GM19372 (cell line): ENCODE results near the gene ENG.
A peak's percentile ranks its signal among the peaks of the same experiment; 100 is the strongest.

Experiments
- ATAC-seq: cut with Tn5 transposase; IDR thresholded peaks from one replicate; pipeline ENCODE4 v1.9.1; 2021; ENCODE audit warnings: mild to moderate bottlenecking, low read depth, moderate library complexity; ENCODE audit not compliant: unreplicated experiment

ENG gene

DNA sequence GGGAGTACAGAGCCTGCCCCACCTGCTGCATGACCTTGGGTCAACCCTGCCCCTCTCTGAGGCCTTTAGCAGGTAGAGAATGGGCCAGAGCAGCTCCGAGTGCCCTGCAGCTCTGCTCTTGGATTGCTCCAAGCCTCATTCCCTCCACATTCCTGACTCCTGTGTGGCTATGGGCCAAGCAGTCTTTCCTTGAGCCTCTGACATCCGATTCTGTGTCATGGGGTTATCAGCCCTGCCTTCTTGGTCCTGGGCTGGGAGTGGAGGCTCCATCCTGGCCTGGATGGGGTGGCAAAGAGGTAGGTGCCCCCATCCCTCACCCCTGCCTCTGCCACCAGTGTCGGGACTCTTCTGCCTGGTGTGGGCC is 38.1 kb downstream of the ENG start:
- no peak for ATAC-seq

DNA sequence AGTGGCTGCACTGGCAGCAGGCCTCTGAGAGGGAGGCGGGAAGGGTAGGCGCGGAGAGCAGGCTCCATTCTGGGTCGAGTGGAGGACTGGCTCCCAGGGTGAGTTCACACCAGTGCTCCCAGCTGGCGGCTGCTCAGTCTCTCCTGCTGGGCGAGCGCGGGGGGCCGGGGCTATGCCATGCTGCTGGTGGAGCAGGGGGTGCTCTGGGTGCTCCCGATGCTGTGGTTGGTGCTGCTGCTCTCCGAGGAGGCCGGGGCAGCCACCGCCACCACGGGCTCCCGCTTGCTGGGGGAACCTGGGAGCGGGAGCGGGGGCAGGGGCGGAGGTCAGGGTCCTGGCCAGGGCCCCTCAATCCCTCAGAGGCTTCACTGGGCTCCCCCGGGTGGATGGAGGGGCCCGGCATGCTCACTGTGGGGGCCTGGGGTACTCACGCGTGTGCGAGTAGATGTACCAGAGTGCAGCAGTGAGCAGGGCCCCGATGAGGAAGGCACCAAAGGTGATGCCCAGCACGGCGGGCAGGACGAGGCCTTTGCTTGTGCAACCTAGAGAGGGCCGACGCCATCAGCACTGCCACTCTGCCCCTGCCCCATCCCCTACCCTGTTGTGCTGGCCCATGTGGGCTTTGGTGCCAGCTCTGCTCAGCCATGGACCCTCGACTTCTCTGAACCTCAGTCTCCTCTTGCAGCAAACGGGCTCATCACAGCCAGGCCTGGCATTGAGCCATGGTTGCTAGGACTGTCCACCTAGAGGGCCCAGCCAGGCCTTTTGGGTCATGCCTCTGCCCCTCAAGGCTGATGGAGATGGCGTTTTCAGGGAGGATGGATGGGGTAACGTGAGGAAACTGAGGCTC is 38.7 kb downstream of the ENG start:
- no peak for ATAC-seq

DNA sequence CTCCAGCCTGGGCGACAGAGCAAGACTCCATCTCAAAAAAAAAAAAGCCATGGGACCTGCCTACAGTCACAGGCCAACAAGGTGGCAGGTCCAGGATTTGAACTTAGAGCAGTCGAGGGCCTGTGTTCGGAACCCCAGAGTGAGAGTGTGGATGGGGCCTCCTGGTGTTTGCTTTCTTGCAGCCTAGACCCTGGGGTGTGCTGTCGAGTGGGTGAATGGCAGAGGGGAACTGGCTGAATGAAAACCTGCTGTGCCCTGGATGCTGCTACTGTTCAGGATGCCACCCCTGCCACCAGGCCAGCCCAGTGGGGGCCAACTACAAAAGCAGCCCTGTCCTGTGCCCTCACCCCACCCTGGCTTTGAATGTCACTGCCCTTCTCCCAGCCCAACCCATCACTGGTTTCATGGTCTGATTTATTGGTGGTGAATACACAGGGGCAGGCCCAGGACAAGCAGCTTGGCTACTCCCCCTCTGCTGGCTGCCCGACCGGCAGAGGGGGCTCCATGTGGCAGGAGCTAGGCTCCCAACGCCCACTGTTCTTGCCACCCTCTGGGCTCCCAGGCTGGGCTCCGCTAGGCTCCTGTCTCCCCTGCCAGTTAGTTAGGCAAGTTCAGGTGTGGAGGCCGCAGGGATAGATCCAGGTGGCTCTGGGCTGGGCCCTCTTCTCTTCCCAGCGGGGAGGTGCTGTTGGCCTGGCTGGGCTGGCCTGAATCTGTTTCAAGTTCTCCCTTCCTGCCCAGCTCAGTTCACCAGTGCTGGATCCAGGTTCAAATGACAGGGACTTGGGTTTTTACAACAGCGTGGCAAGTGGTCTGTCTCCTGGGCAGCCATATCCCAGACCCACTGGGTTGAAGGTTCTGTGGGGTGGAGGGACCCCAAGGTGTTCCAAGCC is 39.6 kb downstream of the ENG start:
- ATAC-seq = no peak

DNA sequence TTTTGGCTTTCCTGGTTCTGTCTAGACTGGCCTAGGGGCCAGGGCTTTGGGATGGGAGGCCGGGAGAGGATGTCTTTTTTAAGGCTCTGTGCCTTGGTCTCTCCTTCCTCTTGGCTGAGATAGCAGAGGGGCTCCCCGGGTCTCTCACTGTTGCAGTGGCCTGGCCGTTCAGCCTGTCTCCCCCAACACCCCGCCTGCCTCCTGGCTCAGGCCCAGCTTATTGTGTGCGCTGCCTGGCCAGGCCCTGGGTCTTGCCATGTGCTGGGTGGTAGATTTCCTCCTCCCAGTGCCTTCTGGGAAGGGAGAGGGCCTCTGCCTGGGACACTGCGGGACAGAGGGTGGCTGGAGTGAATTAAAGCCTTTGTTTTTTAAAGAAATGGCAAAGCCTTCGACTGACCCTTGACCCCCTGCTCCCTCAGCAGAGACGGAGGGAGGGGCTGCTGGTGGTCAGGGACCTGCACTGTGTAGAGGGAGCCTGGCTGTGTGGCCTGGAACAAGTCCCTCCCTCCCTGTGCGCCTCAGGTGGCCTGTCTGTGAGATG is 40.7 kb downstream of the ENG start:
- ATAC-seq = no peak

DNA sequence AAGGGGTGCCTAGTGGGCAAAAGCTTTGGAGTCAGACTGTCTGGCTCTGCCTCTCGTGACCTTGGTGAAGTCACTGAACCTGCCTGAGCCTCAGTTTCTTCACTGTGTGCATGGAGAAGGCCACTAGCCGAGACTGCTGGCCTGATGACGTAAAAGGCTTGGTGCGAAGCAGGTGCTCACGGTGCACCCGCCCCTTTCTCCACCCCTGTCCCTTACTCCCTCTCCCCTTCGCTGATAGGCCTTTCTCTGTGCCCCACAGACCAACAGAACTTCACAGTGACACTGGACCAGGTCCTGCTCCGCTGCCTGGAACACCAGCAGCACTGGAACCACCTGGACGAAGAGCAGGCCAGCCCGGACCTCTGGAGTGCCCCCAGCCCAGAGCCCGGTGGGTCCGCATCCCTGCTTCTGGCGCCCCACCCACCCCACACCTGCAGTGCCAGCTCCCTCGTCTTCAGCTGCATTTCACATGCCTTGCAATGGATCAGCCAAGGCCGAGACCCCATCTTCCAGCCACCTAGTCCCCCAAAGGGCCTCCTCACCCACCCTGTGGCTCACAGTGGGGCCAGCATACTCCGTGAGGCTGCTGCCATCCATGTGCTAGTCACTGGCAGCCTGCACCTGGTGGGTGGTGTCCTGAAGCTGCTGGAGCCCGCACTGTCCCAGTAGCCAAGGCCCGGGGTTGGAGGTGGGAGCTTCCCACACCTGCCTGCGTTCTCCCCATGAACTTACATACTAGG is 41.4 kb downstream of the ENG start:
- no peak for ATAC-seq

DNA sequence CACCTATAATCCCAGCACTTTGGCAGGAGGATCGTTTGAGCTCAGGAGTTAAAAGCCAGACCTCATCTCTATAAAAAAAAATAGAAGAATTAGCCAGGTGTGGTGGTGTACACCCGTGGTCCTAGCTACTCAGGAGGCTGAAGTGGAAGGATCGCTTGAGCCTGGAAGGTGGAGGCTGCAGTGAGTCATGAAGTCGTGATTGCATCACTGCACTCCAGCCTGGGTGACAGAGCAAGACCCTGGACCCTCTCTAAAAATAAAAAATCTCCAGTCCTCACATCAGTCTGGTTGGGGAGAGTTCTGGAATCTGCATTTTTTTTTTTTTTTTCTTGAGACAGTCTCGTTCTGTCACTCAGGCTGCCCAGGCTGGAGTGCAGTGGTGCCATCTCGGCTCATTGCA is 42.4 kb downstream of the ENG start:
- ATAC-seq = no peak

DNA sequence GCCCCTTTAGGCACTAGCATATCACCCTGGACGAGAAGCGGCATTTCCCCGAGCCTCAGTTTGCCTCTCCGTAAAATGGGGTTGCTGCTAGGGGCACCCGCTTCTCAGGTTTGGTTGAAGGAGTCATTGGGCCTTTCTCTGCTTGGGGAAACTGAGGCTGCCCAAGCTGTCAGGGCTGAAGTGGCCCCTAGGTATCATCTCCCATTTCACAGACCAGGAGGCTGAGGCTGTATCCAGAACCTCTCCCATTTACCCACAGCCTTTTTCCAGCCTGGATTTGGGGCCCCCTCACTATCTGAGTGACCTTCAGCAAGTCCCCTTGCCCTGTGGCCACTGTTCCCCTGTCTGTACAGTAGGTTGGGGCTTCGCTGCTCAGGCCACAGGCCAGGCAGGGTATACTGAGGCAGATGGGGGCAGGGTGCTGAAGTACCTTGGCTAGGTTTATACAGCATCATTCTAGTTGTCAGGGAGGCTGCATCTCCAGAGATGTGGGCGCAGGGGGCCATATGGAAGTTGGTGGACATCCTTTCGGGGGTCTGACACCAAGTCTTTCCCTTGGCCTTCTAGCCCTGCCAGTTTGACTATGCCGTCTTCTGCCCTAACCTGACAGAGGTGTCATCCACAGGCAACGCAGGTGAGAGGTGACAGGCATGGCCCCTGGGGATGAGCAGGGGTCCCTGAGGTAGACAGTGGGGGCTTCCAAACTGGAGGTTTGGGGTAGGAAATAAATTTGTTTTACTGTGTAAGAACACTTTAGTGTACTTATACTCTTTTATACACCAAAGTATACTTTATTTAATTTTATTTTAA is 43.9 kb downstream of the ENG start:
- no peak for ATAC-seq

DNA sequence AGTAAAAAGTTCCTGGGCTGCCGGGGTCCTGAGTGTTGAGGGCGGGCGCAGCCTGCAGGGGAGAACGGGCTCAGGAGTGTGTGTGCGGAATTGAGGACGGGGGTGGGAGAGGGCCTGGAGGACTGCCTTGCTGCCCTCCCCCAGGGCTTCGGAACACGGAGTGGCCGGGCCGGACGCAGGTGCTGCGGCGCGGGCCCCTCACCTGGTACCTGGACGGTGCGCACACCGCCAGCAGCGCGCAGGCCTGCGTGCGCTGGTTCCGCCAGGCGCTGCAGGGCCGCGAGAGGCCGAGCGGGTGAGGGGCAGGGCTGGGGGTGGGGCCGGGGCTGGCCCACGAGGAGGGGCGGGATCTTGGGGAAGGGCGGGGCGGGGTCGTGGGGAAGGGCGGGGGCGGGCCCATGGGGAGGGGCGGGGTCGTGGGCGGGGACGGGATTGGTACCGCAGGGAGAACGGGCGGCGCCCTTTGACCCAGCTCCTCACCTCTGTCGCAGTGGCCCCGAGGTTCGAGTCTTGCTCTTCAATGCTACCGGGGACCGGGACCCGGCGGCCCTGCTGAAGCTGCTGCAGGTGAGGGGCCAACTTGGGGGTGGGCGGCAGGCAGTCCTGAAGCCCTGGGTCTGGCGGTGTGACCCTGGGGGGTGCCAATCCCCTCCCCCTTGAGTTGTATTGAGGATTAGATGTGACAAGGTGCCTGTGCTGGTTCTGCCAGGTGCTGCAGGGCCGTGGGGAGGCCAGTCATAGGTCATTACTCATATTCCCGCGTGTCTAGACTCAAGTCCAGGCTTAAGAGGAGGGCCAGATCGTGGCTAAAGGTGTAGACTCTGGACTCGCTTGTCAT is 44.7 kb downstream of the ENG start:
- ATAC-seq = no peak

DNA sequence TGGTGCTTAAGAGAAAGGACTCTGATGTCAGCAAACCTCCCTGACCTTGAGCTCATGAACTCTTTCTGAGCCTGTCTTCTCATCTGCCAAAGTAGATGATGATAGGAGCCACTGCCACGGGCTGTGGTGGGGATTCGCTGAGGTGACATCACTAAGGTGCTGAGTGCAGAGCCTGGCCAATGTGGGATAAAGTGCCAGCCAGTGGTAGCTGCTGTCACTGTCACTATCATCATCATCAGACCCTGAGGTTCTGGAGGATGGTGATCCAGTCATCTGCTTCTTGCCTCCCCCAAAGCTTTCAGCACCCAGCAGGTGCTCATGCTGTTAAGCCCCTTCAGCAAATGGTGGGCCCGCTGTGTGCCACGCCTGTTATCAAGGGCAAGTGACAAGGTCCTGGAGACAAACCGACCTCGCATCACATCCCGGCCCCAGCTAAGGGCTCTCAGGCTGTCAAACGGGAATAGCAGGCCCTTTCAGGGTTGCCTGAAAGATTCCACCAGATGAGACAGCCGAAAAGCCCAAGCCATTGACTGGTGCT is 45.4 kb downstream of the ENG start:
- ATAC-seq = no peak

DNA sequence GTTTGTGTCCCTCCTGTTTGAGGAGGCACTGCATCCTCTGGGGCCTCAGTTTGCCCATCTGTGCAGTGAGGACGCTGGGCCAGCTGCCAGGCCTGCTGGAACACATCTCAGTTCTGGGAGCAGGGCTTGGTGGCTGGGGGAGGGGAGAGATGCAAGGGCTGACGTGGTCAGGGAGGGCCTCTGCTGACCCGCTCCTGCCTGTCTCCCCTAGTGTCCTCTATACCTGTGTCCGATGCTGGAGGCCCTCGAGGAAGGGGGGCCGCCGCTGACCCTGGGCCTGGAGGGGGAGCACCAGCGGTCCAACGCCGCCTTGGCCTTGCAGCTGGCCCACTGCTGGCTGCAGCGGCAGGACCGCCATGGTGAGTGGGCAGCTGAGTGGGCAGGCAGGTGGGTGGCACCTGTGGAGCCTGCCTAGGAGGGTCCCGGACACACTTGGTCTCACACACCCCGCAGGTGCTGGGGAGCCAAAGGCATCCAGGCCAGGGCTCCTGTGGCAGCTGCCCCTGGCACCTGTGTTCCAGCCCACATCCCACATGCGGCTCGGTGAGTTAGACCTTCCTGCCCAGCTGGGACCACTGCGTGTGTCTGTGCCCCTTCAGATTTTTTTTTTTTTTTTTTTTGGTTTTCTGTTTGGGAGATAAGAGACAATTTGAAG is 46.0 kb downstream of the ENG start:
- ATAC-seq = no peak

DNA sequence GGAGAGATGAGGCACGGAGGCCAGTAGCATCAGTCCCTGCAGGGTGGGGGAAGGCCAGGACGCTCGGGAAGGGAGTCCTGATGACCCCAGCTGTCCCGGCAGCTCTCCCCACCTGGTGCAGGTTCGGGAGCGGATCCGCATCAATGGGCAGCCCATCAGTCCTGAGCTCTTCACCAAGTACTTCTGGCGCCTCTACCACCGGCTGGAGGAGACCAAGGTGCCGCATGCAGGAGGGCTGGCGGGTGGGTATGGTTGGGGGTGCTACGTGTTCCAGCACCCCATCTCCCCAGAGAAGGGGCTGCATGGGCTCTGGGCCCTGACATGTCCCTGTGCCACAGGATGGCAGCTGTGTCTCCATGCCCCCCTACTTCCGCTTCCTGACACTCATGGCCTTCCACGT is 47.6 kb downstream of the ENG start:
- ATAC-seq = no peak

DNA sequence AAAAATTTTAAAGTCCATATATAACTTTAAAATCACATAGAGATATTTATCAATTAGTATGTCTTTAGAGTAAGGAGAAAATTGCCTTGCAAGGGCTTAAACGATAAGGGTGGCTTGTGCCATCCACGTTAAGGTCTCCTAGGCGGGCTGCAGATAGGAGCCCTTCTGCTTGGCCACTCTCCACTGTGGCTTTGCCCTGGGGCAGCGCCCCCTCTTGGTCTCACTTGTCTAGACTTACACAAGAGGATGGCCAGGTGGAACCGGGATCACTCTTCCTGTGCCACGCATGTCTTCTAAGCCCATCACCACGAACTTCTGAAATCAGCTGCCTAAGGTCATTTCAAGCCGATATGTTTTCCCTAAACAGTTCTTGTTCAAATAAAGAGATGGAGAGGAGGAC is 48.8 kb downstream of the ENG start:
- no peak for ATAC-seq

DNA sequence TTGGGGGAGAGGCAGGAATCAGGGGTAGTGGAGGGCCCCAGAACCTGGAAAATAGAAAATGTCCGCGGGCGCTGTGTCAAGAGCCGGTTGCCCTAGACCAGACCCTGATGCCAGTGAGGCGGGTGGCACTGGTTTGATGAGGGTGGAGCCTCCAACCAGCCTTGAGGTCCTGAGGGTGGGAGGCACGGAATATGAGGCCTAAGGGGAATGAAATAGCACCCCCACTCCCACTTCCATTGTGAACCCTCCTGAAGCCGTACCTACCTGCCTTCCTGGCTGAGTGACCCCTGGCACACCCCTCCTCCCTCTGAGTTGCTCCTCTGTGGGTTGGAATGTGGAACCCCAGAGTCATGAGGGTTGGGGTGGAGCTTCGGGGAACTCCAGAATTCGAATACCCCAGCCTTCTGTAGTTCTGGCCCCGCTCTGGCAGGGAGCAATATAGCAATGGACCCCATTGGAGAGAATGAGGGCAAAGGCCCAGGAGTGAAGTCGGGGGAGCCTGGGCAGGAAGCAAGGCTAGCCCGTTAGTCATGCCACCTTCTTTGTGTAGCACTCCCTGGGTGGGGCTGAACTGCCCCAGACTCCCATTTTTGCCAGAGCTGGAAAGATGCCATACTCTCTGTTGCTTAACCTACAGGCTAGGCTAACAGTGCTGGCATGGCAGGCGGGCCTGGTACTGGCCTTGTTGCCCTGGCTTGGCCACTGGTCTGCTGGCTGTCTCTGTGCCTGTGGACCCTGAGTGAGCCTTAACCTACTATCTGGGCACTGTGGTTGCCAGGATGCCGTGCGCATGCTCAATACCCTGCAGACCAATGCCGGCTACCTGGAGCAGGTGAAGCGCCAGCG is 50.7 kb downstream of the ENG start:
- ATAC-seq = no peak

DNA sequence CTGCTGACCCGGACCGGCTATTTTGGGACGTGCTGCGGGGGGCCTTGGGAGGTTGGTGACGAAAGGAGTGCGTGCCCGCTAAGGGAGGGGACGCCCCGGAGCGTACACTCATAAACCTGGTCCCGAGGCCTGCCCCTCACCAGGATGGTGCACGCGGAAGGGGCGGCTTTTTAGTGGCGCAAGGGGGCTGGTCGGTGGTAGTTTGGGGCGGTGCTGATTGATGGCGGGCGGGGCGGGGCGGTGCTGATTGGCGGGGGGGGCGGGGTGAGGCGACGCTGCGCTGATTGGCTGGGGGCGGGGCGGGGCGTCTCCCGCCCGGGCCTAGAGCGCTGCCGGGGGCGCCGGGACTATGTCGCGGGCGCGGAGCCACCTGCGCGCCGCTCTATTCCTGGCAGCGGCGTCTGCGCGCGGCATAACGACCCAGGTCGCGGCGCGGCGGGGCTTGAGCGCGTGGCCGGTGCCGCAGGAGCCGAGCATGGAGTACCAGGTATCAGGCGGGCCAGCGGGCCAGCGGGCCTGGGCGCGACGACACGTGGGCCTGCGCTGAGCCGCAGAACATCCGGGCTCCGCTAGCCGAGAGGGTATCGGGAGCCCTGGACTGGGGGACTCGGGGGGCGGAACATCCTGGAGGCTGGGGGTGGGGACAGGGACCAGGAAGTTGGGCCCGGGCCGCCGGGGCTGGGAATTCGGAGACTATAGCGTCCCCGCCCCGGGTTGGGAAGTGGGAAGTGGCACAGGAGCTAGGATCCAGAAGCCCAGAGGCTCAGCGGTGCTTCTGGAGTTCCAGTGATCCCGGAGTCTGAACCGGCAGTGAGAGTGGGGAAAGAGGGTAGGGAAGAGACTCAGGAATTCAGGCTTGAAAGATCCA is 51.6 kb downstream of the ENG start, which contains the start of gene FPGS:
TSS of gene FPGS (plus strand) at position 307 of the 868 bp plus-strand sequence. CDS start at position 350, 43 bp downstream.
- ATAC-seq = peak; percentile 71

DNA sequence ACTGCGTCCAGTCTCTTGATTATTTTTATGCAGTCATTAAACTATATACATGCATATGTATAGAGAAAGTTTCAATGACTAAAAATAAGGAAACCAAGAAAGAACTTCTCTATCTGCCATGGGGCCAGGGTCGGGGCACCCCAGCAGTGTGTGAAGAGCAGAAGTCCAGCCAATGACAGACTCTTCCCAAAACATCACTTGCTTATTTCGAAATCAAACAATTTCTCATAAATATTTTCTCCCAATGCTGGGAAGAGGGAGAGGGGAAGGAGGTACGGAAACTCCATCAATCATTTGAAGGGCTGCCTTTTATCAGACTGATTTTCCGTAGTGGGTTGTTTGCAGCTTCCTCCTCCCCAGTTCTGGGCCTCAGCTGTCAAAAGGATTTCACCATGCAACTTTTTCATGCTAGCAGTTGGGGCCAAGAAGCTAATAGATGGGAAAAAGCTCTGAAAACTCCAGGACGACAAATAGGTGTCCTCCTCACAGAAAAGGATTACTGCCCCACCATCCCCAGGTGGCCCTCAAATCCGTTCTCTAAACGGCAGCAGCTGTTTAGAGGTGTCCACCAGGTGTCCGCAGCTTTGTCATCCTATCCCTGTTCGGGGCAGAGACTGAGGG is 52.4 kb downstream of the ENG start:
- ATAC-seq = no peak

DNA sequence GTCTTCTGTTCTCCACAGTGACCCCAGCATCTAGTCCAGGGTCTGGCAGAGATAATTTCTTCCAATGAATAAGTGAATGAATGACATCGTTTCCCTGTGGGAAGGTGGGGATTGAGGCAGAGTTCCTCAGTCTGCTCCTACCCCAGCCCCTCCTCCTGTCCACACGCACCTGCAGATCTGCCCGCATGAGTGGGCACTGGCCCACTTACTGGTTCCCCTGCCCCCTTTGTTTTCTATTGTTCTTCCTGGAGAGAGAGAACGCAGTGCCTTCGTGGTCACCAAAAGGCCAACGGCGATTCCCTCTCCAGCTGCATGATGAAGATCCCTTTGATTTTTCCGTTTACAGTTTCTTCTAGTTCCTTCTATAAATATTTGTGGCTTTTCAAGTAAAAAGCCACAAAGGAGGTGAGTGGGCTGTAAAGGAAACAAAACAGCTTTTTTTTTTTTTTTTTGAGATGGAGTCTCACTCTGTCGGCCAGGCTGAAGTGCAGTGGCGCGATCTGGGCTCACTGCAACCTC is 57.5 kb downstream of the ENG start:
- ATAC-seq = no peak
